ENCODE data around the gene GLIS1. TPM values are rescaled to one million over a fixed set of nuclear protein-coding genes. Genes with fewer than 3 reads are reported as not detected.

Gene GLIS1
- total RNA-seq, 1 donor from 2014 or later, result not detected

DNA sequence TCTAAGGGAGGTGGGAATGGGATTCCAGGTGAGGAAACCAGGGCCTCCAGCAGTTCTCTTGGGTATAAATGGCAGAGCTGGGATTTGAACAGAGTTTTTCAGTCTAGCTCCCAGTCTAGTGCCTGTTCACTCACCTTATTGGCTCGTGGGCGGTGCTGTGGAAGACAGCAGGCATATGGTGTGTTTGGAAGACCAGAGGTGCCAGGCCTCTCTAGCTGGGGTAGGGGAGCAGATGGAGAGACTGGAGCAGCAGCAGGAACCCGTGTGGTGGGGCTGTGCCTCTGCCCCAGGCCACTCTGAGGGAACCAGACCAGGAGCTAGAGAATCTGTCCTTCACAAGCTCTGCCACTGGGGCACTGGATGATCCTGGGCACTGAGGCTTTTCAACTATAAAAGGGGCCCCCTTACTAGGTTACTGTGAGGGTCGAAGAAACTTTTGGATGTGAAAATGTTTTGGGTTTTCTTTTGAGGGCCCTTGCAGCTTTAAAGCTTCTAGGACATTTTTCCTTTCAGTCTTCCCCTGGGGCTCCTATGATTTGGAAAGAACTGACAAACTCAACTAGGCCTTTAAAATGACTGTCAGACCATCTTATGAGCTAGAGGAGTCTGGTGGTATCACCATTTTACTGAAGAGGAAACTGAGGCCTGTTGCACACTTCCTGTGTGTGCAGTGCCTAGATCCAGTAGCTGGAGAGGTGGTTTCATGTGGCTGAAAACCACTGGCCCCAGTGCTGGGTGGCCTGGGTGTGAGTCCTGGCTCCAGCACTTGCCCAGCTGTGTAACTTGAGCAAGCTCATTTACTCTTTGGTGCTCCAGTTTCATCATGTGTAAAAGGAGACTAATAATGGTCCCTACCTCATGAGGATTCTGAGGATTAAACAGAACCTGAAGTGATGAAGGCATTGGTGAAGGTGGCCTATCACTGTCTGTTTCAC is 273.7 kb downstream of the GLIS1 start:
- Mint-ChIP-seq H3K9me3 (no peaks in the 10 kb centered on the region), H3K36me3 (ENCODE audit: low read depth) (no peaks in the 10 kb centered on the region), H3K27me3 (peaks cover 2% of the 10 kb centered on the region), H3K4me1 (no peaks in the 10 kb centered on the region), H3K27ac (no peak overlapping the region), H3K4me3 (no peak overlapping the region)
- TF ChIP-seq, protein P1, sequence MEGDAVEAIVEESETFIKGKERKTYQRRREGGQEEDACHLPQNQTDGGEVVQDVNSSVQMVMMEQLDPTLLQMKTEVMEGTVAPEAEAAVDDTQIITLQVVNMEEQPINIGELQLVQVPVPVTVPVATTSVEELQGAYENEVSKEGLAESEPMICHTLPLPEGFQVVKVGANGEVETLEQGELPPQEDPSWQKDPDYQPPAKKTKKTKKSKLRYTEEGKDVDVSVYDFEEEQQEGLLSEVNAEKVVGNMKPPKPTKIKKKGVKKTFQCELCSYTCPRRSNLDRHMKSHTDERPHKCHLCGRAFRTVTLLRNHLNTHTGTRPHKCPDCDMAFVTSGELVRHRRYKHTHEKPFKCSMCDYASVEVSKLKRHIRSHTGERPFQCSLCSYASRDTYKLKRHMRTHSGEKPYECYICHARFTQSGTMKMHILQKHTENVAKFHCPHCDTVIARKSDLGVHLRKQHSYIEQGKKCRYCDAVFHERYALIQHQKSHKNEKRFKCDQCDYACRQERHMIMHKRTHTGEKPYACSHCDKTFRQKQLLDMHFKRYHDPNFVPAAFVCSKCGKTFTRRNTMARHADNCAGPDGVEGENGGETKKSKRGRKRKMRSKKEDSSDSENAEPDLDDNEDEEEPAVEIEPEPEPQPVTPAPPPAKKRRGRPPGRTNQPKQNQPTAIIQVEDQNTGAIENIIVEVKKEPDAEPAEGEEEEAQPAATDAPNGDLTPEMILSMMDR (IDR thresholded peaks at IDR 0.05), result no peak
- DNase-seq (no peak), ATAC-seq (ENCODE audit: low read depth) (no peak)
- intact Hi-C loops (cut with micrococcal nuclease), result no loop called here
- CTCF ChIA-PET, result interaction anchor here (1.1 kb wide), 1 partner anchor 187 kb away, joined by 3 read pairs; no protein-coding TSS in a partner anchor
- POLR2A ChIA-PET, result no interaction called here

DNA sequence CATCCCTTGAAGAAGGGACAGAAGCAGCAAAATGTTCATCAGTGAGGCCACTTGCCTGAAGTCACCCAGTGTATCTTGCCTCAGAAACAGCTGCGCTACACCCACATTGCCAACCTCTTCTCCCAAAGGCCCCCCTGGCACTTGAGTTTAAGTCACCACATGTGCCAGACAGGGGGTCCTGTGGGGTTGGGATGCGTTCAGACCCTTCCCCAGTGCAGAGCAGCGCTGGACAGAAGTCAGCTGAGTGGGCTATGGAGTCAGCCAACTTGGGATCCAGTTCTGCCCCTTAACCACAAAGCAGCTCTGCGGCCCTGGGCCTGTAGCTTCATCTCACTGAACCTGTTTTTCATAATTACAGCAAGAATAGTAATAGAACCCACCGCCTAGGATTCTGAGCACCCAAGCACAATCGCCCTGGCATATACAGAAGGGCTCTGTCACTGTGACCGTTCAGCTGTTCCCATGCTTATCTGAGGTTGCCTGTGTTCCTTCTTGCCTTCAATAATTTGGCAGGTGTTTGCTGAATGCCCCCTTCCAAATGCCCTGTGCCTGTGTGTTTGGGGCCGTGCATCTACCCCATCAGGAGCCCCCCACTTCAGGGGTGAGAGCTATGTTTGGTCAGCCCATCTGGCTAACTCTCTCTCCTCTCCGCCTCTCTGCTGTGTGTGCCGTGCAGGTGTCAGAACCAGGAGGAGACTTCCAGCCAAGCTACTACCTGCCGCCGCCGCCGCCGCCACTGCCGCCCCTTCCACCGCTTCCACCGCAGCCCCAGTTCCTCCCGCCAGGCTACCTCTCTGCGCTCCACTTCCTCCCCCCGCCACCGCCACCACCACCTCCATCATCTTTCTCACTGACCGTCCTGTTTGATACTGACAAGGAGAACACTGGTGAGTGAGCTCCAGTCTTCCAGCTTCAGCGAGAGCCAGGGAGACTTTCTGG is 274.7 kb downstream of the GLIS1 start:
- CTCF ChIA-PET, result interaction anchor here (1.1 kb wide), 1 partner anchor 186 kb away, joined by 3 read pairs; no protein-coding TSS in a partner anchor
- POLR2A ChIA-PET, result no interaction called here
- Mint-ChIP-seq H3K27me3 (peaks cover 2% of the 10 kb centered on the region), H3K4me1 (no peaks in the 10 kb centered on the region), H3K36me3 (ENCODE audit: low read depth) (no peaks in the 10 kb centered on the region), H3K27ac (no peak overlapping the region), H3K4me3 (no peak overlapping the region), H3K9me3 (no peaks in the 10 kb centered on the region)
- intact Hi-C loops (cut with micrococcal nuclease), result no loop called here
- TF ChIP-seq, protein P1 (IDR thresholded peaks at IDR 0.05), result no peak
- ATAC-seq (ENCODE audit: low read depth) (no peak), DNase-seq (no peak)

DNA sequence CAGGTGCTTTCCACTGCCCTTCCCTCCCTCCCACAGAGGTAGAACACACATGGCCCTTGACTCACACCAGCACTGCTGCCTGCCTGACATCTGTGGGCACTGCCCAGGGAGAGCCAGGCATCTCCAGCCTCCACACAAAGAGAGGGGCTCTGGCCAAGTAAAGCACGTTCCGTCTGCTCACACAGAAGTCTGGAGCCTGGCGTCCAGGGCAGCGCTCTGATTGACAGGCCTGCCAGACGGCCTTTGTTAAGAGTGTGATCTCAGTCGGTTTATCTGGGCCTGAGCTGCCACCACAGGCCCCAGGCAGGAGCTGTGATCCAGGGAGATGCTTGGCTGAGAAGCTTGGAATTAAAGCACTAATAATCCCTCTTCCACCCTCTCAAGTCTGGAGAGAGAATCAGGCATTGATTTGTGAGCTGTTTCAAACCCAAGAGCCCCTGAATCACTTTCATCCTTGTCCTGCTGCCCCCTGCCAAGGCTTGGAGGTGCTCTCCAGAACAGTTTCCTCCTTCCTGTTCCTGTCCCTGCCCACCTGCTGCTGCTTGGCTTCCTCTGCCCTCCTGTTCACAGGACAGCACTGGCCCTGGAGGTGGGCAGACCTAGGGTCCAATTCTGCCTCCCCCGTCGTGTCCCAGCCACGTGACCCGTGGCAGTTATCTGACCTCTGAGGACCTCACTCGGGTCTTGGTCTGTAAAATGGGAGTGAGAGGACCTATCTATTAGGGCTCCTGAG is 276.0 kb downstream of the GLIS1 start:
- no peak overlapping the region for H3K27ac Mint-ChIP-seq
- ChIA-PET POLR2A (no interaction called here), CTCF (no interaction called here)
- ATAC-seq (ENCODE audit: low read depth), result no peak
- no peaks in the 10 kb centered on the region for H3K9me3 Mint-ChIP-seq
- intact Hi-C loops (cut with micrococcal nuclease), result no loop called here
- TF ChIP-seq, protein P1 (IDR thresholded peaks at IDR 0.05), result no peak
- no peaks in the 10 kb centered on the region for H3K36me3 Mint-ChIP-seq (ENCODE audit: low read depth)
- no peak overlapping the region for H3K4me3 Mint-ChIP-seq
- no peak for DNase-seq
- H3K27me3 Mint-ChIP-seq, result peaks cover 2% of the 10 kb centered on the region
- H3K4me1 Mint-ChIP-seq, result no peaks in the 10 kb centered on the region

DNA sequence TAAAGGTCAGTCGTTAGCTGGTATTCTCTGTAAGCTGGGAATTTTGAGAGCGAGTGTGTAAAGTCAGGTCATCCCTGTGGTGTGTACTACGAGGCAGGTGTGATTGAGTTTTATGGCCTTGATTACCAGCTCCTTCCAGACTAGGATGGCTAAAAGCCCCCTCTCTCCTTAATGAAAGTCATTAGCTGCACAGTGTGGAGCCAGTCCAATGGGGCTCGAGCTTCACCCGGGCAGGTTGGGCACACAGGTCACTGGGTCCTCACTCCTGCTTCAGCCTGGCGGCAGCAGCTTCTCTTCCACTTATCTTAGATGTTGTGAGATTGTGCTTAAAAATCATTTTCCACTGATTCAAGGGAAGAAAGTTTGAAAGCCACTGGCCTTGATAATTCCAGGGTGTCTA is 276.8 kb downstream of the GLIS1 start:
- TF ChIP-seq, protein P1 (IDR thresholded peaks at IDR 0.05), result no peak
- intact Hi-C loops (cut with micrococcal nuclease), result no loop called here
- H3K4me3 Mint-ChIP-seq, result no peak overlapping the region
- H3K36me3 Mint-ChIP-seq (ENCODE audit: low read depth), result no peaks in the 10 kb centered on the region
- no peak overlapping the region for H3K27ac Mint-ChIP-seq
- no peaks in the 10 kb centered on the region for H3K4me1 Mint-ChIP-seq
- DNase-seq (no peak), ATAC-seq (ENCODE audit: low read depth) (no peak)
- ChIA-PET CTCF (no interaction called here), POLR2A (no interaction called here)
- H3K27me3 Mint-ChIP-seq, result peaks cover 4% of the 10 kb centered on the region
- H3K9me3 Mint-ChIP-seq, result no peaks in the 10 kb centered on the region
